GM12873 (cell line): Measurements from ENCODE around the gene MXI1.

Experiments
- CTCF ChIP-seq: IDR thresholded peaks from 2 replicates; pipeline ENCODE4 v1.5.1; 2012; ENCODE audit warnings: low read depth, mild to moderate bottlenecking, moderate library complexity, low read length, control low read depth; ENCODE audit not compliant: insufficient read depth; ENCODE audit errors: missing control alignments

Gene MXI1

GRCh38 chr10:110335314-110336064 lies 128.1 kb downstream of the MXI1 start:
- no peak for TF ChIP-seq CTCF

DNA sequence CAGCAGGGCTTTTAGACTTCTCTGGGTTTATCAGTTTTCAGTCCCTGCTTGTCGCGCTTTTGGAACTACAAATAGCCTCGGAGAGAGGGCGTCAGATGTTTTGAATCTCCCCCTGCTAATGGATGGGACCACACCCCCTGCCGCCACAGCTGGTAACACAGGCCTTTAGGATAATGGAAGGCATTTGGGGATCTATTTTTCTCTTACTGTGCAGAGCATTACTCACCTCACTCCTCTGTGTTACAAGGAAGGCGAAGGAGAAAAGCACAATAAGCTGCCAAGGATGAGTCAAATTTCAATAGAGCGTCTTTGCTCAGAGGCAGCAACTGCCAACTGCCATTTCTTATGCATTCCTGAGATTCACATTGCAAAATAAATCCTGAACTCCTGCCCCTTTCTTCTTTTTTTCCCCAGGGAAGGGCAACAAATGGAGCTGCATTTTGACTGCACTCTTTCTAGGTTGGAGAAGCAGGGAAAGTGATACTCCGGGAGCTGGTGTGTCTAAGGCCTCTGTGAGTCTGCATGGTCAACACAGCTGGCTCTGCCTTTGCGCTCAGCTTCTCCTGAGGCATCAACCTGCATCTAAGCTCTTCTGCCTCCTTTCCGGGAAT lies 128.8 kb downstream of the MXI1 start:
- no peak for TF ChIP-seq CTCF
